Natural killer cell treated with Interleukin-12 subunit alpha and Interleukin-12 subunit beta and Interleukin-15 and Interleukin-18, amount 100 ng/mL, for 72 hours (primary cell): ENCODE measurements around the gene TXLNB. TPM values are rescaled to one million over a fixed set of nuclear protein-coding genes. Genes with fewer than 3 reads are reported as not detected.
"Not testable (repeated sequence)": the region's sequence is repeated elsewhere in the genome, so short reads cannot be mapped to it uniquely, and the experiment has no call there.

ENCODE experiments used
- ATAC-seq, 2 donors: fragments of 150-1000 bp; cut with Tn5 transposase in 1 of 2; sonication (Bioruptor Pico), chemical (Tn5 transposase) in 1 of 2; 2 replicates each; pipeline ENCODE4 v1.10.0; 2021
- DNase-seq: peaks from one replicate; pipeline ENCODE4 v3.0.0; 2022; ENCODE audit warnings: low spot score
- H3K27ac Mint-ChIP-seq, 2 donors: 1 replicate in 1 of 2; 2 replicates in 1 of 2; pipeline ENCODE4 v1.8.0; 2022; ENCODE audit warnings: mixed read lengths in 2 of 2, mild to moderate bottlenecking in 1 of 2, moderate library complexity in 1 of 2
- H3K27me3 Mint-ChIP-seq, 2 donors: 1 replicate in 1 of 2; 2 replicates in 1 of 2; pipeline ENCODE4 v1.8.0; 2022; ENCODE audit warnings: mixed read lengths in 2 of 2
- H3K36me3 Mint-ChIP-seq: one replicate; pipeline ENCODE4 v1.8.0; 2022; ENCODE audit warnings: mixed read lengths
- H3K4me1 Mint-ChIP-seq, 2 donors: 1 replicate in 1 of 2; 2 replicates in 1 of 2; pipeline ENCODE4 v1.8.0; 2022; ENCODE audit warnings: low read depth in 2 of 2, mixed read lengths in 2 of 2, mild to moderate bottlenecking in 1 of 2
- H3K4me3 Mint-ChIP-seq: one replicate; pipeline ENCODE4 v1.8.0; 2022; ENCODE audit warnings: mixed read lengths
- H3K9me3 Mint-ChIP-seq: 2 replicates; pipeline ENCODE4 v1.8.0; 2022; ENCODE audit warnings: mixed read lengths
- total RNA-seq, 2 donors: library from RNA; stranded (reverse); gene quantifications; one replicate each; pipeline ENCODE4 v1.2.3, GENCODE V29; 2022

TXLNB gene
- total RNA-seq, 2 donors from 2014 or later, result 0.05 TPM; not detected in 1

- H3K4me1 Mint-ChIP-seq, result peaks cover 25 to 32% of the 10 kb centered on the region in 2 donors
- peak overlapping the region; percentile 27 to 69 for H3K27ac Mint-ChIP-seq
- H3K9me3 Mint-ChIP-seq, result peaks cover 3% of the 10 kb centered on the region
- no peaks in the 10 kb centered on the region for H3K27me3 Mint-ChIP-seq
- DNase-seq, result no peak
- peak overlapping the region; percentile 66 for H3K4me3 Mint-ChIP-seq
- no peaks in the 10 kb centered on the region for H3K36me3 Mint-ChIP-seq
- ATAC-seq, result peak in 1 of 2 donors; percentile 39
These were observed 40.6 kb downstream of the TXLNB start for GRCh38 chr6:139251045-139251690.

GRCh38 chr6:139250296-139251044 is 41.3 kb downstream of the TXLNB start:
- H3K9me3 Mint-ChIP-seq, result peaks cover 3% of the 10 kb centered on the region
- peak overlapping the region; percentile 27 to 69 for H3K27ac Mint-ChIP-seq
- ATAC-seq, result peak; percentile 84 to 87
- DNase-seq, result peak; percentile 65
- no peaks in the 10 kb centered on the region for H3K27me3 Mint-ChIP-seq
- H3K4me1 Mint-ChIP-seq, result peaks cover 25 to 32% of the 10 kb centered on the region in 2 donors
- no peaks in the 10 kb centered on the region for H3K36me3 Mint-ChIP-seq
- peak overlapping the region; percentile 66 for H3K4me3 Mint-ChIP-seq

GRCh38 chr6:139249395-139249794 is 42.4 kb downstream of the TXLNB start:
- Mint-ChIP-seq H3K27me3 (no peaks in the 10 kb centered on the region), H3K36me3 (no peaks in the 10 kb centered on the region), H3K9me3 (peaks cover 3% of the 10 kb centered on the region), H3K27ac (peak overlapping the region; percentile 13 to 59), H3K4me1 (peaks cover 25 to 32% of the 10 kb centered on the region in 2 donors), H3K4me3 (peak overlapping the region; percentile 5)
- DNase-seq, result no peak
- ATAC-seq, result no peak

GRCh38 chr6:139248911-139249310 is 42.9 kb downstream of the TXLNB start:
- Mint-ChIP-seq H3K27ac (peak overlapping the region in 1 of 2 donors; percentile 59), H3K27me3 (no peaks in the 10 kb centered on the region), H3K4me1 (peaks cover 25 to 32% of the 10 kb centered on the region in 2 donors), H3K9me3 (peaks cover 3% of the 10 kb centered on the region), H3K36me3 (no peaks in the 10 kb centered on the region), H3K4me3 (no peak overlapping the region)
- ATAC-seq, result no peak
- DNase-seq, result no peak

GRCh38 chr6:139247618-139248017 is 44.2 kb downstream of the TXLNB start:
- no peak overlapping the region for H3K4me3 Mint-ChIP-seq
- no peaks in the 10 kb centered on the region for H3K36me3 Mint-ChIP-seq
- H3K4me1 Mint-ChIP-seq, result peaks cover 25 to 32% of the 10 kb centered on the region in 2 donors
- DNase-seq (no peak), ATAC-seq (no peak)
- H3K27ac Mint-ChIP-seq, result no peak overlapping the region
- no peaks in the 10 kb centered on the region for H3K27me3 Mint-ChIP-seq
- peaks cover 3% of the 10 kb centered on the region for H3K9me3 Mint-ChIP-seq

GRCh38 chr6:139243536-139243935 is 48.3 kb downstream of the TXLNB start:
- no peak overlapping the region for H3K27ac Mint-ChIP-seq
- DNase-seq, result no peak
- no peaks in the 10 kb centered on the region for H3K27me3 Mint-ChIP-seq
- peaks cover 3 to 12% of the 10 kb centered on the region in 2 donors for H3K4me1 Mint-ChIP-seq
- H3K4me3 Mint-ChIP-seq, result no peak overlapping the region
- ATAC-seq, result no peak
- H3K9me3 Mint-ChIP-seq, result no peaks in the 10 kb centered on the region
- H3K36me3 Mint-ChIP-seq, result no peaks in the 10 kb centered on the region

- H3K27me3 Mint-ChIP-seq, result no peaks in the 10 kb centered on the region
- no peak overlapping the region for H3K4me3 Mint-ChIP-seq
- H3K27ac Mint-ChIP-seq, result no peak overlapping the region
- no peak for ATAC-seq
- no peak for DNase-seq
- H3K36me3 Mint-ChIP-seq, result no peaks in the 10 kb centered on the region
- H3K9me3 Mint-ChIP-seq, result no peaks in the 10 kb centered on the region
- peaks cover 2 to 11% of the 10 kb centered on the region in 2 donors for H3K4me1 Mint-ChIP-seq
These were observed 49.1 kb downstream of the TXLNB start for GRCh38 chr6:139242457-139243240.

GRCh38 chr6:139240161-139241010 is 51.4 kb downstream of the TXLNB start:
- ATAC-seq (no peak), DNase-seq (no peak)
- Mint-ChIP-seq H3K27ac (no peak overlapping the region), H3K27me3 (no peaks in the 10 kb centered on the region), H3K4me1 (peaks cover 0 to 8% of the 10 kb centered on the region in 2 donors), H3K36me3 (no peaks in the 10 kb centered on the region), H3K9me3 (no peaks in the 10 kb centered on the region), H3K4me3 (no peak overlapping the region)

GRCh38 chr6:139239064-139239463 is 52.7 kb downstream of the TXLNB start:
- DNase-seq, result no peak
- Mint-ChIP-seq H3K4me3 (no peak overlapping the region), H3K9me3 (no peaks in the 10 kb centered on the region), H3K4me1 (peaks cover 0 to 8% of the 10 kb centered on the region in 2 donors), H3K36me3 (peaks cover 1% of the 10 kb centered on the region), H3K27me3 (no peaks in the 10 kb centered on the region), H3K27ac (no peak overlapping the region)
- no peak for ATAC-seq

- Mint-ChIP-seq H3K36me3 (peaks cover 6% of the 10 kb centered on the region), H3K9me3 (no peaks in the 10 kb centered on the region), H3K27ac (no peak overlapping the region), H3K4me1 (peaks cover 0 to 8% of the 10 kb centered on the region in 2 donors), H3K27me3 (no peaks in the 10 kb centered on the region), H3K4me3 (no peak overlapping the region)
- DNase-seq (no peak), ATAC-seq (no peak)
These were observed 55.7 kb downstream of the TXLNB start for GRCh38 chr6:139236105-139236504.

GRCh38 chr6:139235661-139236060 is 56.1 kb downstream of the TXLNB start:
- DNase-seq, result no peak
- peaks cover 6% of the 10 kb centered on the region for H3K36me3 Mint-ChIP-seq
- H3K9me3 Mint-ChIP-seq, result no peaks in the 10 kb centered on the region
- no peaks in the 10 kb centered on the region for H3K27me3 Mint-ChIP-seq
- H3K27ac Mint-ChIP-seq, result no peak overlapping the region
- no peak for ATAC-seq
- no peak overlapping the region for H3K4me3 Mint-ChIP-seq
- H3K4me1 Mint-ChIP-seq, result peaks cover 0 to 4% of the 10 kb centered on the region in 2 donors

GRCh38 chr6:139234193-139234592 is 57.6 kb downstream of the TXLNB start:
- H3K27me3 Mint-ChIP-seq, ATAC-seq, H3K36me3 Mint-ChIP-seq, H3K9me3 Mint-ChIP-seq, H3K4me3 Mint-ChIP-seq, H3K4me1 Mint-ChIP-seq, DNase-seq, H3K27ac Mint-ChIP-seq: not testable (repeated sequence)

- Mint-ChIP-seq H3K4me3 (no peak overlapping the region), H3K9me3 (no peaks in the 10 kb centered on the region), H3K27me3 (no peaks in the 10 kb centered on the region), H3K27ac (no peak overlapping the region), H3K36me3 (peaks cover 6% of the 10 kb centered on the region), H3K4me1 (no peaks in the 10 kb centered on the region)
- no peak for DNase-seq
- no peak for ATAC-seq
These were observed 60.6 kb downstream of the TXLNB start for GRCh38 chr6:139231206-139231605.
